ENCODE measurements around the gene ABCE1.

DNA sequence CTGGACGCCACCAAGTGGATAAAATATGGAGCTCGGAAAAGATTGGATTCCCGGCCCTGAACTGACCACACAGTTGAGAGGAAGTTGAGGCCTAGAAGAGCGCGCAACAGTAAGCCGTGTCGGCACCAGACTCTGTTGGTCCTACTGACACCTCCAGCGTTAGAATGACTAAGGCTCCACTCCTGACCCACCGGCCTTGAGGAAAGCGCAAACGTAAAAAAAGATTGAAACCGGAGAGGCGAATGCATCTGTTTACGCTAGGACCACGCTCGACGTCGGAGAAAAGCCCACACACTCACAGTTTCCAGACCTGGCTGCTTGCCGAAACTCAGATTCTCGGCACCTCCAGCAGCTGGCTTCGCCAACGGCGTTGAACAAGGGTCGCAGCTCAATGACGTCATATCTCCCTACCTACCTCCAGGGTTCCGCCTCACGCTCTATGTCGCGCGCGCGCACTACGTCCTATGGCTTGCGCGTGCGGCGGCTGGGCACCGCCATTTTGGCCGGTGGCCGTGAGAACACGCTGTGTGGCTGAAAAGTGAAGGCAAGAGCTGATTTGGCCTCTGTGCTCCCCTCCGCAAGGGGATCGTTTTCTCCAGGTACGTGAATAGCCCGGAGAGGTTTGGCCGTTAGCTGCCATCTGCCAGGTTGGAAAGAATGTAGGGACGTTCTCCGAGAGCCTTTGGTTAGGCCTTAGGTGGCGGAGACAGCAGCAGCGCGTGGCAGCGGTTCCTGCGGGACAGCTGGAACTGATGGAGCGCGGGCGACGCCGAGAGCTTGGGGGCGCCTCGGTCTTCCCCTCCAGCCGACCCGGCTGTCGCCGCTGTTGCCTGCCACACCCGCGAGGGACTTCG lies at the start of gene ABCE1, which contains the start of gene ANAPC10:
- TF ChIP-seq POLR2AphosphoS5 (IDR thresholded peaks at IDR 0.05; ENCODE audit: borderline replicate concordance, low read depth, low read length) (peak; percentile 95), EZH2 (IDR thresholded peaks at IDR 0.05) (no peak)
